BLaER1 (cell line): ENCODE results near the gene ADAM11.
A peak's percentile ranks its signal among the peaks of the same experiment; 100 is the strongest.

Experiments used
- H3K27ac ChIP-seq: shearing (Covaris generic); formaldehyde crosslinking; 2 replicates; pipeline ENCODE4 v1.8.1; 2022
- H3K27me3 ChIP-seq: shearing (Covaris generic); formaldehyde crosslinking; 2 replicates; pipeline ENCODE4 v1.8.1; 2022
- H3K36me3 ChIP-seq: shearing (Covaris generic); formaldehyde crosslinking; 2 replicates; pipeline ENCODE4 v1.8.1; 2022
- H3K4me1 ChIP-seq: shearing (Covaris generic); formaldehyde crosslinking; 2 replicates; pipeline ENCODE4 v1.8.1; 2022
- H3K4me2 ChIP-seq: shearing (Covaris generic); formaldehyde crosslinking; 2 replicates; pipeline ENCODE4 v1.8.1; 2022
- H3K4me3 ChIP-seq: shearing (Covaris generic); formaldehyde crosslinking; 2 replicates; pipeline ENCODE4 v1.8.1; 2022
- H3K9ac ChIP-seq: shearing (Covaris generic); formaldehyde crosslinking; 2 replicates; pipeline ENCODE4 v1.8.1; 2022
- H3K9me3 ChIP-seq: shearing (Covaris generic); formaldehyde crosslinking; 2 replicates; pipeline ENCODE4 v1.8.1; 2022
- H4K20me1 ChIP-seq: shearing (Covaris generic); formaldehyde crosslinking; 2 replicates; pipeline ENCODE4 v1.8.1; 2022
- Cebpa-rat ChIP-seq: shearing (Covaris generic); IDR thresholded peaks from 2 replicates; pipeline ENCODE4 v1.8.1; 2022

ADAM11 gene

GRCh38 chr17:44794851-44795413 lies 36.1 kb downstream of the ADAM11 start:
- Histone ChIP-seq H3K4me1 (peaks cover 49% of the 10 kb centered on the region), H3K9ac (peak overlapping the region; percentile 65), H3K27ac (peak overlapping the region; percentile 83), H3K4me3 (peak overlapping the region; percentile 30; the same call in 1 of the 2 replicates), H3K4me2 (peak overlapping the region; percentile 79), H3K9me3 (no peaks in the 10 kb centered on the region), H3K36me3 (peaks cover 22% of the 10 kb centered on the region), H3K27me3 (no peaks in the 10 kb centered on the region), H4K20me1 (no peaks in the 10 kb centered on the region)
- TF ChIP-seq Cebpa-rat: no peak

- no peak overlapping the region for H3K4me3 ChIP-seq
- no peaks in the 10 kb centered on the region for H3K27me3 ChIP-seq
- TF ChIP-seq Cebpa-rat: no peak
- H3K9ac ChIP-seq: peak overlapping the region; percentile 65; the same call in 1 of the 2 replicates
- peaks cover 27% of the 10 kb centered on the region for H3K36me3 ChIP-seq
- peak overlapping the region; percentile 79 for H3K4me2 ChIP-seq
- H4K20me1 ChIP-seq: no peaks in the 10 kb centered on the region
- no peaks in the 10 kb centered on the region for H3K9me3 ChIP-seq
- H3K4me1 ChIP-seq: peaks cover 49% of the 10 kb centered on the region
- H3K27ac ChIP-seq: peak overlapping the region; percentile 83
These were observed 36.6 kb downstream of the ADAM11 start for GRCh38 chr17:44795421-44795820.

GRCh38 chr17:44795928-44796327 lies 37.1 kb downstream of the ADAM11 start:
- H3K27ac ChIP-seq: peak overlapping the region; percentile 83
- no peak overlapping the region for H3K9ac ChIP-seq
- peak overlapping the region; percentile 79 for H3K4me2 ChIP-seq
- no peak overlapping the region for H3K4me3 ChIP-seq
- no peaks in the 10 kb centered on the region for H4K20me1 ChIP-seq
- no peak for TF ChIP-seq Cebpa-rat
- H3K4me1 ChIP-seq: peaks cover 49% of the 10 kb centered on the region
- H3K27me3 ChIP-seq: no peaks in the 10 kb centered on the region
- H3K9me3 ChIP-seq: no peaks in the 10 kb centered on the region
- peaks cover 32% of the 10 kb centered on the region for H3K36me3 ChIP-seq

- no peak overlapping the region for H3K4me2 ChIP-seq
- H3K4me3 ChIP-seq: no peak overlapping the region
- peaks cover 49% of the 10 kb centered on the region for H3K4me1 ChIP-seq
- no peak overlapping the region for H3K27ac ChIP-seq
- no peaks in the 10 kb centered on the region for H3K27me3 ChIP-seq
- H3K36me3 ChIP-seq: peaks cover 40% of the 10 kb centered on the region
- no peaks in the 10 kb centered on the region for H4K20me1 ChIP-seq
- no peak overlapping the region for H3K9ac ChIP-seq
- no peak for TF ChIP-seq Cebpa-rat
- H3K9me3 ChIP-seq: no peaks in the 10 kb centered on the region
These were observed 37.9 kb downstream of the ADAM11 start for GRCh38 chr17:44796731-44797130.

- H4K20me1 ChIP-seq: no peaks in the 10 kb centered on the region
- no peaks in the 10 kb centered on the region for H3K27me3 ChIP-seq
- no peak overlapping the region for H3K9ac ChIP-seq
- no peak overlapping the region for H3K4me3 ChIP-seq
- peaks cover 49% of the 10 kb centered on the region for H3K4me1 ChIP-seq
- H3K4me2 ChIP-seq: no peak overlapping the region; the same call in 1 of the 2 replicates
- no peak for TF ChIP-seq Cebpa-rat
- no peaks in the 10 kb centered on the region for H3K9me3 ChIP-seq
- H3K36me3 ChIP-seq: peaks cover 50% of the 10 kb centered on the region
- H3K27ac ChIP-seq: no peak overlapping the region
These were observed 39.0 kb downstream of the ADAM11 start for GRCh38 chr17:44797802-44798201.

- H3K9me3 ChIP-seq: no peaks in the 10 kb centered on the region
- H4K20me1 ChIP-seq: peaks cover 2% of the 10 kb centered on the region; the same call in 1 of the 2 replicates
- TF ChIP-seq Cebpa-rat: no peak
- H3K4me3 ChIP-seq: no peak overlapping the region
- H3K4me1 ChIP-seq: peaks cover 45% of the 10 kb centered on the region
- no peak overlapping the region for H3K27ac ChIP-seq
- peak overlapping the region; percentile 23 for H3K4me2 ChIP-seq
- no peaks in the 10 kb centered on the region for H3K27me3 ChIP-seq
- no peak overlapping the region for H3K9ac ChIP-seq
- peaks cover 55% of the 10 kb centered on the region for H3K36me3 ChIP-seq
These were observed 39.6 kb downstream of the ADAM11 start for GRCh38 chr17:44798356-44798755.

- no peak for TF ChIP-seq Cebpa-rat
- H3K36me3 ChIP-seq: peaks cover 85% of the 10 kb centered on the region
These were observed 43.1 kb downstream of the ADAM11 start for GRCh38 chr17:44801880-44802279.

GRCh38 chr17:44804302-44805089 lies 45.7 kb downstream of the ADAM11 start:
- H3K27me3 ChIP-seq: no peaks in the 10 kb centered on the region
- no peak overlapping the region for H3K4me2 ChIP-seq
- TF ChIP-seq Cebpa-rat: no peak
- H4K20me1 ChIP-seq: peaks cover 47% of the 10 kb centered on the region
- H3K4me3 ChIP-seq: no peak overlapping the region
- H3K9me3 ChIP-seq: no peaks in the 10 kb centered on the region
- H3K27ac ChIP-seq: no peak overlapping the region
- peaks cover 20% of the 10 kb centered on the region for H3K4me1 ChIP-seq
- H3K9ac ChIP-seq: no peak overlapping the region
- peaks cover 67% of the 10 kb centered on the region for H3K36me3 ChIP-seq

More at GRCh38 chr17:44801880-44802279, 43.1 kb downstream of the ADAM11 start:
- no peak overlapping the region for H3K27ac ChIP-seq
- no peak overlapping the region for H3K4me2 ChIP-seq
- H4K20me1 ChIP-seq: peaks cover 21% of the 10 kb centered on the region
- no peaks in the 10 kb centered on the region for H3K27me3 ChIP-seq
- H3K9me3 ChIP-seq: no peaks in the 10 kb centered on the region
- H3K4me1 ChIP-seq: peaks cover 15% of the 10 kb centered on the region; the same call in 1 of the 2 replicates
- no peak overlapping the region for H3K9ac ChIP-seq
- H3K4me3 ChIP-seq: no peak overlapping the region

GRCh38 chr17:44807093-44807816 lies 48.5 kb downstream of the ADAM11 start:
- peak overlapping the region; percentile 46 for H3K4me2 ChIP-seq
- TF ChIP-seq Cebpa-rat: no peak
- H3K4me1 ChIP-seq: peaks cover 27% of the 10 kb centered on the region
- no peaks in the 10 kb centered on the region for H3K9me3 ChIP-seq
- H3K36me3 ChIP-seq: peaks cover 40% of the 10 kb centered on the region
- no peaks in the 10 kb centered on the region for H3K27me3 ChIP-seq
- no peak overlapping the region for H3K4me3 ChIP-seq
- peaks cover 74% of the 10 kb centered on the region for H4K20me1 ChIP-seq
- peak overlapping the region; percentile 12; the same call in 1 of the 2 replicates for H3K27ac ChIP-seq
- H3K9ac ChIP-seq: no peak overlapping the region

GRCh38 chr17:44807817-44808155 lies 49.0 kb downstream of the ADAM11 start:
- no peak for TF ChIP-seq Cebpa-rat
- H3K9ac ChIP-seq: no peak overlapping the region
- H3K4me1 ChIP-seq: peaks cover 27% of the 10 kb centered on the region
- H3K27ac ChIP-seq: peak overlapping the region; percentile 12; the same call in 1 of the 2 replicates
- H3K27me3 ChIP-seq: no peaks in the 10 kb centered on the region
- peaks cover 79% of the 10 kb centered on the region for H4K20me1 ChIP-seq
- no peaks in the 10 kb centered on the region for H3K9me3 ChIP-seq
- H3K36me3 ChIP-seq: peaks cover 38% of the 10 kb centered on the region
- H3K4me3 ChIP-seq: no peak overlapping the region
- peak overlapping the region; percentile 46 for H3K4me2 ChIP-seq
